Muscle of back (tissue), 11 donors: Measurements from ENCODE around the gene CDK10. TPM values are rescaled to one million over a fixed set of nuclear protein-coding genes. Genes with fewer than 3 reads are reported as not detected.
"Not testable (repeated sequence)": the region's sequence is repeated elsewhere in the genome, so short reads cannot be mapped to it uniquely, and the experiment has no call there.

ENCODE experiments used
- DNase-seq, 3 donors: peaks; one replicate each; pipeline versions ENCODE4 v3.0.0 to v3.0.0-alpha.2; 2013
- polyA plus RNA-seq, 10 donors: library from polyadenylated mRNA; unstranded; fragments of 120-200 nt; gene quantifications; one replicate each; pipeline ENCODE4 v1.2.1, GENCODE V29; 2013; ENCODE audit not compliant: insufficient read length in 10 of 10

CDK10 gene
- polyA plus RNA-seq, 10 donors = 33.8 to 67.4 (median 45.5) TPM

DNA sequence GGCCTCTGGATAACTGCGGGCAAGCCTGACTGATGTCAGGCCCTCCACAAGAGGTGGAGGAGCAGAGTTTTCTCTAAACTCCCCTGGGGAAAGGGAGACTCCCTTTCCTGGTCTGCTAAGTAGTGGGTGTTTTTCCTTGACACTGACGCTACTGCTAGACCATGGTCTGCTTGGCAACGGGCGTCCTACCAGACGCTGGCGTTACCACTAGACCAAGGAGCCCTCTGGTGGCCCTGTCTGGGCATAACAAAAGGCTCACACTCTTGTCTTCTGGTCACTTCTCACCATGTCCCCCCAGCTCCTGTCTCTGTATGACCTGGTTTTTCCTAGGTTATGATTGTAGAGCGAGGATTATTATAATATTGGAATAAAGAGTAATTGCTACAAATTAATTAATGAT lies 19.5 kb upstream of the CDK10 start:
- DNase-seq = not testable (repeated sequence)

DNA sequence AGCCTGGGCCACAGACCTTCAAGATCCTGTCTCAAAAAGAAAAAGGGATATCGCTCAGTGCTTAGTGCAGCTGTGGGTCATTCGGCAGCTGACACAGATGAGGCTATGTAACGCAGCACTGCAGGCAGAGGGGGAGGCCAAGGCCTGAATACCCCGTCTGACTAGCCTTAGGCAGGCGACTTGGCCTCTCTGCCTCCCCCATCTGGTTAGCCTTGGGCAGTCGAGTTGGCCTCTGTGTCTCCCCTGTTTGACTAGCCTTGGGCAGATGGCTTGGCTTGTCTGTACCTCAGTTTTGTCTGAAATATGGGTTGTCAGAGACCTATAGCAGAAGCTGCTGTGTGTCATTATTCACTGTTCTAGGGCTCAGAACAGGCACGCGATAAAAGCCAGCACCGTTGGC lies 18.9 kb upstream of the CDK10 start:
- DNase-seq = no peak

DNA sequence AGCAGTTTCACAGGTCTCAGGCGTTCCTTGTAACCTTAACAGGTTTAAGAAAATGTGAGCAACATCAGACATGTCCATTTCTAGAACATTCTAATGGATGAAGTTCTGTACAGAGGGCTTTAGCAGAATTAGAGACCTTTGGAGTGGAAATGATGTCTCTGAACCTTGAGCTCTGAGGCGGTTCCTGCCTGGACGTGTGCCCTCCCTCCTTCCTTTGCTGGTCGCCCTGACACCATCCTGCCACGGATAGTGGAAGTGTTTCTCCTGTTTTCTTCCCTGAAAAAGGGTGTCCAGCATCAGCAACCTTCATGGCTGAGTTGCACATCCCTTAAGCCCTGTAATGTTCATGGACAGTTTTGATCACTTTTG lies 17.7 kb upstream of the CDK10 start:
- no peak for DNase-seq

DNA sequence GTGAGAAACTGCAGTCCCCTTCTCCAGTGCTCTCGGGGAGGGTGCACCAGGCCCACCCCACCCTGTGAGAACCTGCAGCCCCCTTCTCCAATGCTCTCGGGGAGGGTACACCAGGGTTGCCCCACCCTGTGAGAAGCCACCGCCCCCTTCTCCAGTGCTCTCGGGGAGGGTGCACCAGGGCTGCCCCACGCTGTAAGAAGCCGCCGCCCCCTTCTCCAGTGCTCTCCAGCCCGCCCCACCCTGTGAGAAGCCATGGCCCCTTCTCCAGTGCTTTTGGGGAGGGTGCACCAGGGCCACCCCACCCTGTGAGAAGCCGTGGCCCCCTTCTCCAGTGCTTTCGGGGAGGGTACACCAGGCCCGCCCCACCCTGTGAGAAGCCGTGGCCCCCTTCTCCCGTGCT lies 16.7 kb upstream of the CDK10 start:
- DNase-seq = no peak

DNA sequence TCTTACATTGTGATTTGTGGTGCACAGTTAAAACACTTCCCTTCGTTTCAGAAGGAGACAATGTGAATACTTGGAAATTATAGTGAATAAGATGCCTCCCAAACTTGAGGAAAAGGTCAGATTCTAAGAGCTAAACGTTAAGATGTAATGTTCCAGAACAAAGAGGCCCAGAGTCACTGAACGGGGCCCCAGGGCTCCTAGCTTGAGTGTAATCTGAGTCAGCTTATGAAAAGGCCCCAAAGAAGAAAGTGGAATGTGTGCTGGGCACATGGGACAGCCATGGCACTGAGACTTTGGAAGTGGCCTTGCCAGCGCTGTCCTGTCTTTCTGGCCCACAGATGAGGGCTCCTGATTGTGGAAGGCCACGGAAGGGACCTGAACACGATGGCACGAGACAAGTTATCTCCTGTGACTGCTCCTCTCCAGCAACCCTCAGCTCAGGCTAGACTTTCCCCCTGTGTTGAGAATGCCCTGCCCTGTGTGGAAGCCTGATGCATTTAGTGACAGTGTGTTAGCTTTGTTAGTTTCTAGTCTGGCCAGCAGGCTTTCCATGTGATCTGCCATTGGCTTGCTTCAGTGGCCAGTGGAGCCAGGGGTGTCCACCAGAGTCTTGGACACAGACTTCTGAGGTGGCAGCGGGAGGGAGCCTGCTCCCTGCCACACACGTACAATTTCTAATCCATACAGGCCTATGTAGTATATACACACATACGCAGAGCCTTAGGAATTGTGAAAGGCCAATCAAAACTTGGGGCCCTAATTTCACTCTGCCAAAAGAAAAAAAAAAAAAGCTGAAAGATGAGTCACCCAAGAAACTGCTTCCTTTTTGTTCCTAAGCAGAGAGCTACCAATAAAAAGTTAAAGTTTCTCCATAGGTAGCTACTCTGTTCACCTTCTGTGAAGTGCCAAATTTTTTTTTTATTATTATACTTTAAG lies 15.7 kb upstream of the CDK10 start:
- no peak for DNase-seq

DNA sequence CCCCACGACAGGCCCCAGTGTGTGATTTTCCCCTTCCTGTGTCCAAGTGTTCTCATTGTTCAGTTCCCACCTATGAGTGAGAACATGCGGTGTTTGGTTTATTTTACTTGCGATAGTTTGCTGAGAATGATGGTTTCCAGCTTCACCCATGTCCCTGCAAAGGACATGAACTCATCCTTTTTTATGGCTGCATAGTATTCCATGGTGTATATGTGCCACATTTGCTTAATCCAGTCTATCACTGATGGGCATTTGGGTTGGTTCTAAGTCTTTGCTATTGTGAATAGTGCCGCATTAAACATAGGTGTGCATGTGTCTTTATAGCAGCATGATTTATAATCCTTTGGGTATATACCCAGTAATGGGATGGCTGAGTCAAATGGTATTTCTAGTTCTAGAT lies 14.9 kb upstream of the CDK10 start:
- not testable (repeated sequence) for DNase-seq

DNA sequence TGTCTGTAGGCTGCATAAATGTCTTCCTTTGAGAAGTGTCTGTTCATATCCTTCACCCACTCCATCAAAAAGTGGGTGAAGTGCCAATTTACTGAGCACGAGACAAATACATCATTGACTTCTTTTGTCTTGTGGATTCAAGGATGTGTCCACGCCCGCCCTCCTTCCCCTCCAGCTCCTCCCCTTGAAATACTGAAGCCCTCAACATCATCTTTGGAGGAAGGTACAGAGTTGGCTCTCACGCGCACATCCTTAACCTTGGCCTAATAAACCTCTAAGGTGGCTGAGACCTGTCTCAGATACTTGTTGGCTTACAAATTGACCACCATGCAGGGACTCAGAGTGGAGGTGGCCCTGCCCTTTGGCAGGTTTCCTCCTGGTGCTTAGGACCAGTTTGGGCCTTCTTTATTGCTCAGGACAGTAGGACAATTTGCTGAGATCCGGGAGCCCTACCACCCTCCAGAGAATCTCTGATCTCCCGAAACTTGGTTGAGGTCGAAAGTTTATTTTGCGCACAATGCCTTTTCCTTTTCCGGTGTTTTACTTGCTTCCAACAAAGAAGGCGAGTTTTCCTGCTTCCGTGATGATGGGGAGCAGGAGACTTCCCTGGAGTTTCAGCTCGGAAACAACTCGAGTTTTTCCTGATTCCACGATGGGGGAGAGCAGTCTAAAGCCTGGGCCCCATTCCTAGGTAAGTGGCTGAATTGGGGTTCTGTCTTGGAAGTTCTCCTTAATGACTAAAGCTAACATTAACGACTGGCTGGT lies 14.1 kb upstream of the CDK10 start:
- DNase-seq = no peak

DNA sequence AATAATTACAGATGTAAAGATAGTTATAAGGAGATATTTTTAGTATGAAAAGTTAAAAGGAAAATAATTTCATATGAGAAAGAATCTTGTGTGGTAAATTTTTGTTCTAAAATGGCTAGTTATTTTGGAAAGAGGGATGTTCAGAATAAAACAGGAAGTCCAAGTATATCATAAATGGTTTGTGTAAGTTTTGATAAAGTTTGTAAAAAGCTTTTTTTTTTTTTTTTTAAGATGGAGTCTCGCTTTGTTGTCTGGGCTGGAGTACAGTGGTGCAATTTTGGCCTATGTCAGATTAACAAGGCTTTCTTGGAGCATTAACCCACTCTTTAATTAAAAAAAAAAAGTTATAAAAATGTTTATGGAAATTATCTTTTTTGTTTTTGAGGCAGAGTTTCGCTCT lies 8.2 kb upstream of the CDK10 start:
- no peak for DNase-seq

DNA sequence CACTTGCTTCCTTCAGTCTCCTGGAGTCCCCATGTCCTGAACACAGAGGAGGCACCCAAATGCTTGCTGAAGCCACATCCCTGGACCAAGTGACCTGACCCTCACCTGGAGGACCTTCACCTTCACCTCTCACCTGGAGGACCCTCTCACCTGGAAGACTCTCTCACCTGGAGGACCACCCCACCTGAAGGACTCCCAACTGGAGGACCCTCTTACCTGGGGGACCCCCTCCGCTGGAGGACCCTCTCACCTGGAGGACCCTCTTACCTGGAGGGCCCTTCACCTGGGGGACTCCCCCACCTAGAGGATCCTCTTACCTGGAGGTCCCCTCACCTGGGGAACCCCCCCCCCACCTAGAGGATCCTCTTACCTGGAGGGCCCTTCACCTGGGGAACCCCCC lies 573 bp upstream of the CDK10 start:
- no peak for DNase-seq

DNA sequence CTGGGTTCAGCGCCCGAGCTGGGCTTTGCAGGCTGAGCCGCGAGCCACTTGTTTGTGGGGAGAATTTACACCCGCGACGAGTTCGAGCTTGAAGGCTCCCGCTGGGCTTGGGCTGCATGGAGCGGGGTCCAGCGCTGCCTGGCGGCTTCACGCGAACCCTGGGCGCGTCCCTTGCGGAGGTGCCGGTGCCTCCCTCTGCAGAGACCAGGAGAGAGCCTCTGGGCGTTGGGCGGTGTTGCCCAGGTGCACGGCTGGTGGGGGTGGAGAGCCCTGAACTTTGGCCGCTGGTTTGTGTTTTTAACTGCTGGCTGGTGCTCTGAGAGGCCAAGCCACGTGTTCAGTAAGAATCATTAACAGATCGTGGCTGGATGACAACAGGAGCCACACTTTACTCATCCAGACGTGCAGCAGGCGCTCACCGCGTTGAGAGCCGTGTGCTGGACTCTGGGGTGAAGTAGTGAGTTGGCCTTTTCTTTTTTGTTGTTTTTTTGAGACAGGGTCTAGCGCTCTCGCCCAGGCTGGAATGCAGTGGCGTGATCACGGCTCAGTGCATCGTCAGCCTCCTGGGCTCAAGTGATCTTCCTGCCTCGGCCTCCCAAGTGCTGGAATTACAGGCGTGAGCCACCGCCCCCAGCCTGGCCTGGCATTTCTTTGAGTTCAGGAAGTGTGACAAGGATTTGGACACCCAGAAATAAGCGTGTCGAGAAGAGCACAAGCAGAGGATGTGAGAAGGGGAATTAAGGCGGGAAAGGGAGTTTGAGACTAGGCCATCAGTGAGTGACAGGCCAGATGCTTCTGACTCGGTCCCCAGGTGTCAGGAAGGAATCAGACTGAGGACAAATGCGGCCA lies 827 bp downstream of the CDK10 start:
- peak in 1 of 3 donors; percentile 71 for DNase-seq

DNA sequence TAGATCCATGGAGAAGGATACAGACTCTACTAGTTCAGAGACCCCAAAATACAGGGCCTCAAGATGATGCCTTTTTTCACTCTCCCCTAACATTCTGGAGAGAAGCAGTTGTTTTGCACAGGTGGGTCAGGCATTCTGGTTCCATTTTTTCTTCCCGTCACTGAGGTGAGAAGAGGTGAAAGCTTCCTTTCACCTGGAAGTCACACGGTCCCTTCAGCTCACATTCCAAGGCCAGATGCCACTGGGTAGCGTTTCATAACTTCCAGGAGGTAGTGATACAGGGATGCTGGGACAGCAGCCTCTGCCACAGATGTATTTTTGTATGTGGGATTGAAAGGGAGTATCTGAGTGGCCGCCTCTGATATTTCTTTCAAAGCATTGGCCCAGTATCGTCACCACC lies 1.9 kb downstream of the CDK10 start:
- no peak for DNase-seq

DNA sequence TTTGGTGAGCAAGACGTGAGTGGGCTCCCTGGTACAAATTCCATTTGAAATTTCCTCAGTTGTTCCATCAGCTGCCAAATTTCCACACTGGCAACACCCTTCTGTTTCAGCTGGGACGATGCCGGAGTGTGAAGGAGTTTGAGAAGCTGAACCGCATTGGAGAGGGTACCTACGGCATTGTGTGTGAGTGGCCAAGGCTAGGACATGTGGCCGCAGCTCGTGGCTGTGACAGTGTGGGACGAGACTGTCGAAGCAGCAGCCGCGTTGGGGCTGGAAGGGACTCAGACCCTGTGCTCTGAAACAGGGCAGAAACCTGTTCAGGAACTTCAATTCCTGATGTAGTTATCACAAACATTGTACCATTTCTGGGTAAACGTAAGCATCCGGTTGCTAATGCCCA lies 2.7 kb downstream of the CDK10 start:
- DNase-seq = no peak

DNA sequence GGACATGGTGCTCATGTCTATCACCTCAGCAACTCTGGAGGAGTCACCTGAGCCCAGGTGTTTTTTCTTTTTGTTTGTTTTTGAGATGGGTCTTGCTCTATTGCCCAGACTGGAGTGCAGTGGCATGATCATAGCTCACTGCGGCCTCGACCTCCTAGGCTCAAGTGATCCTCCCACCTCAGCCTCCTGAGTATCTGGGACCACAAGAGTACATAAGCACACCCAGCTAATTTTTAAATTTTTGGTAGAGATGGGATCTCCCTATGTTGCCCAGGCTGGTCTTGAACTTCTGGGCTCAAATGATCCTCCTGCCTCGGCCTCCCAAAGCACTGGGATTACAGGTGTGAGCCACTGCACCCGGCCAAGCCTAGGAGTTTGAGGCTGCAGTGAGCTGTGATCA lies 3.1 kb downstream of the CDK10 start:
- not testable (repeated sequence) for DNase-seq

DNA sequence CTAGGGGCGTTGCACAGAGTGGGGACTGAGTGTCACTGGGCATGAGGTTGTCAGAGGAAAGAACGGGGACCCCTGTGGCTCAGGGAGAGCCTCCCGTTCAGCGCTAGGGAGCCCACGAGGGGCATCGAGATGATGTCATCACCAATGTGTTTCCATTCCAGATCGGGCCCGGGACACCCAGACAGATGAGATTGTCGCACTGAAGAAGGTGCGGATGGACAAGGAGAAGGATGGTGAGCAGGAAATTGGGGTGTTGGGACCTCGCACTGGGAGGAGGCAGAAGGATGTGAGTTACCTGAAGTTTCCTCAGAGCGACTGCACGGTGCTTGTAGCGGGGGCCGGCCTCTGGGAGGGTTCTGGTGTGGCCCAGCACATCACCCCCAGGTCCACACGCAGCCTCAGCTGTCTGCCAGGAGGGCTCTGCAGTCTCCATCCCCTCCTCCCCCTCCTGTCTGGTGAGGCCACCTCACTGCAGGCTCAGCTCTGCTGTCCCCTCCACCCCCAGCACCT lies 4.0 kb downstream of the CDK10 start:
- no peak for DNase-seq

DNA sequence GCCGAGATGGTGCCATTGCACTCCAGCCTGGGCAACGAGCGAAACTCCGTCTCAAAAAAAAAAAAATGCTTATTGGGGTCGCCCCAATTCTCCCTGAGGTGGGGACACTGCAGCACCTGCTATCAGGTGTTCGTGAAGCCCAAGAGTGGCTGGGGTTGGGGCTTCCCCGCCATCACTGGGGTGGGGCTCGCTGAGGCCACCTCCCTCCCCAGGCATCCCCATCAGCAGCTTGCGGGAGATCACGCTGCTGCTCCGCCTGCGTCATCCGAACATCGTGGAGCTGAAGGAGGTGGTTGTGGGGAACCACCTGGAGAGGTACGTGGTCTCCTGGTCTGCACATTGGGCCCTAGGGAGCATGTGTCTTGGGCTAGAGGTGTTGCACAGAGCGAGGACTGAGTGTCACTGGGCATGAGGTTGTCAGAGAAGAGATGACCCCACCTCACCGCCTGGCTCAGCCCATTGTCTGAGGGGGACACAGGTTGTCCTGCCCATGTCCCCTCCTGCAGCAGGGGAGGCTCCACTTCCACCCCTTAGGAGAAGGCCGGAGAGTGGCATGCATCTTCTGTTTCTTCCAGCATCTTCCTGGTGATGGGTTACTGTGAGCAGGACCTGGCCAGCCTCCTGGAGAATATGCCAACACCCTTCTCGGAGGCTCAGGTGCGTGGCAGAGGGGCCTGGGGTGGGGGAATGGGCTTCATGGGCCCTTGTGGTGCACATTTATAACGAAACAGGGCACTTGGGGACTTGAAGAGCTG lies 4.9 kb downstream of the CDK10 start:
- DNase-seq = no peak

DNA sequence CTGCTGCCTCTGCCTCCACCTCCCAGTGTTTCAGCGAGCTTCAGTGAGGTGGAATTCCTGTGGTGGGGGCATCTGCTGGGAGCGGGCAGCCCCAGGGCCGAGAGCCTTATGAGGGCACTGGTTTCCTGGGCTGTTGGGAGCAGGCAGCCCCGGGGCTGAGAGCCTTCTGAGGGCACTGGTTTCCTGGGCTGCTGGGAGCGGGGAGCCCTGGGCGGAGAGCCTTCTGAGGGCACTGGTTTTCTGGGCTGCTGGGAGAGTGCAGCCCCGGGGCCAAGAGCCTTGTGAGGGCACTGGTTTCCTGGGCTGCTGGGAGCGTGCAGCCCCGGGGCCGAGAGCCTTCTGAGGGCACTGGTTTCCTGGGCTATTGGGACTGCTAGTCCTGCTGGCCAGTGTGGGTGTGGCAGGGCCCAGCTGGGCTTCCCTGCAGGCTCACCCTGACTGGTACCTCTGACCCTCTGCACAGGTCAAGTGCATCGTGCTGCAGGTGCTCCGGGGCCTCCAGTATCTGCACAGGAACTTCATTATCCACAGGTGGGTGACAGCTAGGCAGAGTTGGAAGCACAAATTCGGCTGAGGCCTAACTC lies 5.6 kb downstream of the CDK10 start:
- no peak for DNase-seq

DNA sequence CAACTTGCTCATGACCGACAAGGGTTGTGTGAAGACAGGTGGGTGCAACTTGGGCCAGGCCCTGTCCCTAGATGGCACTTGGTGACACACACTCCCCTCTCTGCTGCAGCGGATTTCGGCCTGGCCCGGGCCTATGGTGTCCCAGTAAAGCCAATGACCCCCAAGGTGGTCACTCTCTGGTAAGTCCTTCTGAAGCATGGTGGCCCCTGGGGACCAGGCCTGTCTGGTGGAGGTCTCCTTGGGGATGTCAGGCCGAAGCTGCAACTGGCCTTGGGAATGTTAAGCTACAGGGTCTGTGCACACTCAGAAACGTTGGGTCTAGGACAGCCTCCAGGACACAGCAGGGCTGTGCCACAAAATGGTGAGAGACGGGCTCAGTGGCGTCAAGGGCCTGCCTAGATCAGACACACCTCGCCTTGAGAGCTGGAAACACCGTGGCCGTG lies 6.8 kb downstream of the CDK10 start:
- DNase-seq = no peak

DNA sequence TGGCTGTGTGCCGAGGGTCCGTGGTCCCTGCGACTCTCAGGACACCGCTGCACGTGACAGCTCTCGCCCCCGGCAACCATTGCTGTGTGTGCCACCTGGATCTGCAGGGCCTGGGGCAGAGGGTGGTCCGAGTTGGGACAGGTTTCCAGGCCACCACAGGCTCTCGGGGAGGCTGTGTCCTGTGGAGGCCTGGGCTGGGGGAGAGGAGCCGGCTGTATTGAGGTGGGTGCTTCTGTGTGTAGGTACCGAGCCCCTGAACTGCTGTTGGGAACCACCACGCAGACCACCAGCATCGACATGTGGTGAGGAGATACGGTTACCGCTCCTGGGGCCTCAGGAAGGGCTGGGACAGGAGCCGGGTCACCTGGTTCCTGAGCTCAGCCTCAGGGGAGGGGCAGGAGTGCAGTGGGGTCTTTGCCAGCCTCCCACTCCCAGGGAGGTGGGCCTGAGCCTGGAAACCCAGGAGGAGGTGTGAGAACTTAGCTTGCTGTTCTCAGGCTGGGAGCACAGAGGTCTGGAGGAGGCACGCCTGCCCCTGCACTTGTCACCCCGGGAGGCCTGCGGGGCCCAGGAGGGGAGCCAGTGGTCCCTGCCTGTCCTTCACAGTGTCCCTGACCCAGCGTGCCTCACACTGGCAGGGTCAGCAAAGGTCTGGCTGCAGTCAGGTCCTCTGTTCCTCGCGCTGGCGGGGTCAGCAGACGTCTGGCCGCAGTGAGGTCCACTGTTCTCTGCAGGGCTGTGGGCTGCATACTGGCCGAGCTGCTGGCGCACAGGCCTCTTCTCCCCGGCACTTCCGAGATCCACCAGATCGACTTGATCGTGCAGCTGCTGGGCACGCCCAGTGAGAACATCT lies 7.7 kb downstream of the CDK10 start:
- DNase-seq = no peak

DNA sequence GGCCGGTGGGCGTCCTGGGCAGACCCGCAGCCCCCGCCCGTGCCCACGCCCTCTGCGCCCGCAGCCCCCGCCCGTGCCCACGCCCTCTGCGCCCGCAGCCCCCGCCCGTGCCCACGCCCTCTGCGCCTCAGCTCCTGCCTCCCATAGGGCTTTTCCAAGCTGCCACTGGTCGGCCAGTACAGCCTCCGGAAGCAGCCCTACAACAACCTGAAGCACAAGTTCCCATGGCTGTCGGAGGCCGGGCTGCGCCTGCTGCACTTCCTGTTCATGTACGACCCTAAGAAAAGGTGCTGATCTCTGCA lies 8.2 kb downstream of the CDK10 start:
- not testable (repeated sequence) for DNase-seq
